Ishikawa (cell line): ENCODE data around the gene IGFBP7.

Source experiments
- CREB1 ChIP-seq: IDR thresholded peaks from 2 replicates; pipeline ENCODE4 v1.6.1; 2012; ENCODE audit warnings: low read depth
- EGR1 ChIP-seq: IDR thresholded peaks from 2 replicates; pipeline ENCODE4 v1.6.1; 2012
- EP300 ChIP-seq: IDR thresholded peaks from 2 replicates; pipeline ENCODE4 v1.6.1; 2012; ENCODE audit warnings: borderline replicate concordance
- NFIC ChIP-seq: IDR thresholded peaks from 2 replicates; pipeline ENCODE4 v1.6.1; 2012
- TAF1 ChIP-seq: IDR thresholded peaks from 2 replicates; pipeline ENCODE4 v1.6.1; 2012; ENCODE audit warnings: low read depth, mild to moderate bottlenecking
- TCF12 ChIP-seq: IDR thresholded peaks from 2 replicates; pipeline ENCODE4 v1.6.1; 2012; ENCODE audit warnings: low read depth
- TF ChIP-seq, protein P1 (sequence below): IDR thresholded peaks from 2 replicates; pipeline ENCODE4 v1.6.1; 2012

GRCh38 chr4:57034520-57034919, 75.7 kb downstream of the IGFBP7 start:
- TF ChIP-seq CREB1: no peak
- no peak for TF ChIP-seq EGR1
- no peak for TF ChIP-seq TAF1
- TF ChIP-seq TCF12: no peak
- no peak for TF ChIP-seq NFIC
- no peak for TF ChIP-seq EP300
- TF ChIP-seq, protein P1, sequence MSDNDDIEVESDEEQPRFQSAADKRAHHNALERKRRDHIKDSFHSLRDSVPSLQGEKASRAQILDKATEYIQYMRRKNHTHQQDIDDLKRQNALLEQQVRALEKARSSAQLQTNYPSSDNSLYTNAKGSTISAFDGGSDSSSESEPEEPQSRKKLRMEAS: no peak
